OCI-LY3 (cell line): ENCODE measurements around the gene PC.
A peak's percentile ranks its signal among the peaks of the same experiment; 100 is the strongest.

Experiments used
- H2AFZ ChIP-seq: fragments of 200-600, 300-600 bp; shearing (Covaris generic); 2 replicates; pipeline ENCODE4 v1.6.0; 2014; ENCODE audit warnings: antibody characterized with exemption, low read depth, low read length
- H3K27ac ChIP-seq: fragments of 200-600, 300-600 bp; sonication (generic); 2 replicates; pipeline ENCODE4 v1.5.1; 2014; ENCODE audit warnings: mild to moderate bottlenecking, low read length, moderate library complexity, mixed read lengths
- H3K27me3 ChIP-seq: fragments of 200-600, 300-600 bp; sonication (generic); 2 replicates; pipeline ENCODE4 v1.6.1; 2014; ENCODE audit warnings: low read depth, low read length, mixed read lengths
- H3K36me3 ChIP-seq: fragments of 200-600, 300-600 bp; sonication (generic); replicated peaks from 2 replicates; pipeline ENCODE3; 2014; ENCODE audit warnings: low read depth, low read length, mixed read lengths
- H3K4me1 ChIP-seq: fragments of 300-600, 200-600 bp; sonication (generic); 2 replicates; pipeline ENCODE4 v1.6.1; 2014; ENCODE audit warnings: low read length, mixed read lengths
- H3K4me2 ChIP-seq: fragments of 200-600, 300-600 bp; sonication (generic); 2 replicates; pipeline ENCODE4 v1.6.1; 2014; ENCODE audit warnings: low read length, mixed read lengths
- H3K4me3 ChIP-seq: fragments of 300-600, 200-600 bp; sonication (generic); 2 replicates; pipeline ENCODE4 v1.5.1; 2014; ENCODE audit warnings: antibody characterized with exemption, mild to moderate bottlenecking, low read length, moderate library complexity
- H3K79me2 ChIP-seq: fragments of 300-600, 200-600 bp; shearing (Covaris generic); 2 replicates; pipeline ENCODE4 v1.6.1; 2014; ENCODE audit warnings: mild to moderate bottlenecking, low read length, mixed read lengths
- H3K9ac ChIP-seq: fragments of 300-600, 200-600 bp; shearing (Covaris generic); 2 replicates; pipeline ENCODE4 v1.6.0; 2014; ENCODE audit warnings: mild to moderate bottlenecking, low read length, moderate library complexity
- H3K9me3 ChIP-seq: fragments of 200-600, 300-600 bp; shearing (Covaris generic); 2 replicates; pipeline ENCODE4 v1.6.1; 2014; ENCODE audit warnings: low read length, mixed read lengths; ENCODE audit not compliant: insufficient read depth
- H4K20me1 ChIP-seq: fragments of 200-600, 300-600 bp; sonication (generic); 2 replicates; pipeline ENCODE4 v1.6.1; 2016; ENCODE audit warnings: low read length, mixed read lengths; ENCODE audit not compliant: insufficient read depth
- EZH2phosphoT487 ChIP-seq: fragments of 200-600 bp; shearing (Covaris generic); IDR thresholded peaks from 2 replicates; pipeline ENCODE4 v1.6.1; 2018; ENCODE audit warnings: antibody characterized with exemption, mixed run types, low read depth
- TF ChIP-seq, protein P1 (sequence below): fragments of 200-600, 300-600 bp; sonication (generic); IDR thresholded peaks from 2 replicates; pipeline ENCODE4 v1.5.1; 2014; ENCODE audit warnings: antibody characterized with exemption, low read length, low read depth

The PC gene

DNA sequence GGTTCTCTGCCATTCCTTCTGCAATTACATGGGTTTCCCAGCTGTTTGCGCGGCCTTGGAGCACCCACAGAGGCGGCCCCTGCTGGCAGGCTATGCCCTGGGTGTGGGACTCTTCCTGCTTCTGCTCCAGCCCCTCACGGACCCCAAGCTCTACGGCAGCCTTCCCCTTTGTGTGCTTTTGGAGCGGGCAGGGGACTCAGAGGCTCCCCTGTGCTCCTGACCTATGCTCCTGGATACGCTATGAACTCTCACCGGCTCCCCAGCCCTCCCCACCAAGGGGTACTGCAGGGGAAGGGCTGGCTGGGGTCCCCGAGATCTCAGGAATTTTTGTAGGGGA lies 112.3 kb downstream of the PC start:
- H3K36me3 ChIP-seq = peaks cover 14% of the 10 kb centered on the region
- no peak overlapping the region for H3K9ac ChIP-seq
- no peak overlapping the region for H2AFZ ChIP-seq
- H3K4me3 ChIP-seq = no peak overlapping the region
- peaks cover 18% of the 10 kb centered on the region for H3K4me1 ChIP-seq
- H3K27ac ChIP-seq = no peak overlapping the region
- TF ChIP-seq EZH2phosphoT487 = no peak
- TF ChIP-seq, protein P1, sequence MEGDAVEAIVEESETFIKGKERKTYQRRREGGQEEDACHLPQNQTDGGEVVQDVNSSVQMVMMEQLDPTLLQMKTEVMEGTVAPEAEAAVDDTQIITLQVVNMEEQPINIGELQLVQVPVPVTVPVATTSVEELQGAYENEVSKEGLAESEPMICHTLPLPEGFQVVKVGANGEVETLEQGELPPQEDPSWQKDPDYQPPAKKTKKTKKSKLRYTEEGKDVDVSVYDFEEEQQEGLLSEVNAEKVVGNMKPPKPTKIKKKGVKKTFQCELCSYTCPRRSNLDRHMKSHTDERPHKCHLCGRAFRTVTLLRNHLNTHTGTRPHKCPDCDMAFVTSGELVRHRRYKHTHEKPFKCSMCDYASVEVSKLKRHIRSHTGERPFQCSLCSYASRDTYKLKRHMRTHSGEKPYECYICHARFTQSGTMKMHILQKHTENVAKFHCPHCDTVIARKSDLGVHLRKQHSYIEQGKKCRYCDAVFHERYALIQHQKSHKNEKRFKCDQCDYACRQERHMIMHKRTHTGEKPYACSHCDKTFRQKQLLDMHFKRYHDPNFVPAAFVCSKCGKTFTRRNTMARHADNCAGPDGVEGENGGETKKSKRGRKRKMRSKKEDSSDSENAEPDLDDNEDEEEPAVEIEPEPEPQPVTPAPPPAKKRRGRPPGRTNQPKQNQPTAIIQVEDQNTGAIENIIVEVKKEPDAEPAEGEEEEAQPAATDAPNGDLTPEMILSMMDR = no peak
- no peak overlapping the region for H3K4me2 ChIP-seq
- H4K20me1 ChIP-seq = no peaks in the 10 kb centered on the region
- H3K9me3 ChIP-seq = no peaks in the 10 kb centered on the region
- no peaks in the 10 kb centered on the region for H3K27me3 ChIP-seq
- peaks cover 39% of the 10 kb centered on the region for H3K79me2 ChIP-seq

DNA sequence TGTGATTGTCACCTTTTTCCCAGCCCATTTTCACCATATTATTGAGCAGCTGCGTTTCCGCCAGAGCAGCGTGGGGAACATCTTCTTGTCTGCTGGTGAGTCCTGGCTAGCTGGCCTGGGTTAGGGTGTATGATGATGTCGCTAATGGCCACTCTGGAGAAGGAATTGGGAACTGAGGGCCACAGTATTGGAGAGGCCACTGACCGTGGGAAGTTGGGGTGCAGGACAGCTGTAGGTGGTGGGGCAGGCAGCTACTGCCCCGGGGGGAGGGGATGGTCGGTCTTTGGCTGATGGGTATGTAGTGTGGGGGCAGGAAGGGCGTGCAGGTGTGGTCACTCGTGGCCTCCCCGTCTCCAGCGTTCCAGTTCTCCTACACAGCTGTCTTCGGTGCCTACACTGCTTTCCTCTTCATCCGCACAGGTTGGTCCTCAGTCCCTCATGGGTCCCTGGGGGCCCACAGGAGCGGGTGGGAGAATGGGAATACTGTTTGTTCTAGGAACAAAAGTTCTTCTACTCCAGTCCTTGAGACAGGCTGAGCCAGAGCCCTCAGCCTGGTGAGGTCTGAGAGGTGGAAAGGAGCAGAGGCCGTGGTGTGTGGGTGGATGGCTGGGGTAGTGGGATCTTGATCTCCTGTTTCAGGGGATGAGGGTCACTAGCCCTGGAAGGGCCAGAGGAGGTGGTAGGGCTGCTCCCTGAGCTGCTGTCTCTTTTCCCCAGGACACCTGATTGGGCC lies 112.9 kb downstream of the PC start:
- no peak overlapping the region for H3K27ac ChIP-seq
- H3K9ac ChIP-seq = no peak overlapping the region
- peaks cover 45% of the 10 kb centered on the region for H3K79me2 ChIP-seq
- H3K4me3 ChIP-seq = no peak overlapping the region
- no peaks in the 10 kb centered on the region for H4K20me1 ChIP-seq
- TF ChIP-seq, protein P1 = no peak
- no peak for TF ChIP-seq EZH2phosphoT487
- H2AFZ ChIP-seq = no peak overlapping the region
- peaks cover 16% of the 10 kb centered on the region for H3K36me3 ChIP-seq
- no peaks in the 10 kb centered on the region for H3K9me3 ChIP-seq
- H3K4me2 ChIP-seq = no peak overlapping the region
- no peaks in the 10 kb centered on the region for H3K27me3 ChIP-seq
- H3K4me1 ChIP-seq = peaks cover 18% of the 10 kb centered on the region

DNA sequence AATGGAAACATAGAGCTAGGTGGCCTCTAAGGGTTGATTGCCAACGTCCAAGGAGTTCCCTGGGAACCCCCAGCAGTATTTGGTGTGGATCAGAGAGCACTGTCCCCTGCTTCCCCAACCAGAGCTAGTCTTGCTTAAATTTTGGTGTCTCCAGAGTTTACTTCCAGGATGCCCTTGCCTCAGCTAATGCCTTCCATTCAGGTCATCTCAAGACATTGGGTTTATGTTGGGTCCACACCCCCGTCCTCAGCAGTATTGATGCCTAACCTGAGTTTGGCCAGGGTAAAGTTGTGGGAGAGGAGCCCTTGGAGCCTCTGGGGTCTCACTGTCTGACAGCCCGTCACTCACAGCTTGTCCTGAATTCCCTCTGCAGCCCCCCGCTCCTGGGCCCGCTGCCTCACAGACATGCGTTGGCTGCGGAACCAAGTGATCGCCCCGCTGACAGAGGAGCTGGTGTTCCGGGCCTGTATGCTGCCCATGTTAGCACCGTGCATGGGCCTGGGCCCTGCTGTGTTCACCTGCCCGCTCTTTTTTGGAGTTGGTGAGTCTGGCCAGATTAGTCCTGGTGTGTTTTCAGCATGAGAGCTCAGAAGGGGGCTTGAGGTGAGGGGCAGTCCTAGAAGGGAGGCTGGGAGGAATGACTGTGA lies 113.6 kb downstream of the PC start:
- H3K27ac ChIP-seq = no peak overlapping the region
- H3K27me3 ChIP-seq = no peaks in the 10 kb centered on the region
- H3K36me3 ChIP-seq = peaks cover 23% of the 10 kb centered on the region
- peaks cover 18% of the 10 kb centered on the region for H3K4me1 ChIP-seq
- no peaks in the 10 kb centered on the region for H3K9me3 ChIP-seq
- H3K9ac ChIP-seq = peak overlapping the region; percentile 76; the same call in 1 of the 2 replicates
- H3K79me2 ChIP-seq = peaks cover 47% of the 10 kb centered on the region
- no peak overlapping the region for H2AFZ ChIP-seq
- peak overlapping the region; percentile 83 for H3K4me3 ChIP-seq
- no peak for TF ChIP-seq EZH2phosphoT487
- TF ChIP-seq, protein P1 = no peak
- no peaks in the 10 kb centered on the region for H4K20me1 ChIP-seq
- peak overlapping the region; percentile 92 for H3K4me2 ChIP-seq

DNA sequence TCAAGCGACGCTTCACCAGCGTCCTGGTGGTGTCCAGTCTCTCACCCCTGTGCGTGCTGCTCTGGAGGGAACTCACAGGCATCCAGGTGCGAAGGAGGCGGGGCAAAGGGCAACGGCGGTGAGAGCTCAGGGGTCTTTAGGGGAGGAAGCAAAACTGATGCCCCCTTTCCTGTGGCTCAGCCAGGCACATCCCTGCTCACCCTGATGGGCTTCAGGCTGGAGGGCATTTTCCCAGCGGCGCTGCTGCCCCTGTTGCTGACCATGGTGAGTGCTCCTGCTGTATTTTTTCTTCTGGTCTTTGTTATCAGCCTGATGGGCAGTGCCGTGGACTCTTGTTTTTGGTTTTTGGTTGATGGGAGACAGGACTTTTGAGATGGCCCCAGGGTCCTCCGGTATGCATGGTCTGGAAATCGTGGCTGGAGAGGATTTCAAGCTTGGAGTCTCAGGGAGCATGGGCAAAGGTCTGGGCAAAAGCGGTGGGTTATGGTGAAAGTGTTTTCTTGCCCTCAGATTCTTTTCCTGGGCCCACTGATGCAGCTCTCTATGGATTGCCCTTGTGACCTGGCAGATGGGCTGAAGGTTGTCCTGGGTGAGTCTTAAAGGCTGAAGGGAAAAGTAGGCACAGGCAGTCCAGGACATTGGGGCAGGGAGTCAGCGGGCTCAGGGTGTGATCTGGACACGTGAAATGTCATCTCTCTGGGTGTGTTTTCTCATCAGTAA lies 114.2 kb downstream of the PC start:
- Histone ChIP-seq H3K9me3 (no peaks in the 10 kb centered on the region), H4K20me1 (no peaks in the 10 kb centered on the region), H3K79me2 (peaks cover 47% of the 10 kb centered on the region), H3K4me1 (peaks cover 18% of the 10 kb centered on the region), H3K27ac (peak overlapping the region; percentile 42; the same call in 1 of the 2 replicates), H3K4me3 (peak overlapping the region; percentile 83), H2AFZ (peak overlapping the region; percentile 48; the same call in 1 of the 2 replicates), H3K9ac (peak overlapping the region; percentile 76), H3K36me3 (peaks cover 30% of the 10 kb centered on the region), H3K4me2 (peak overlapping the region; percentile 92), H3K27me3 (no peaks in the 10 kb centered on the region)
- no peak for TF ChIP-seq EZH2phosphoT487
- TF ChIP-seq, protein P1 = no peak
